Duodenal mucosa (tissue), 2 donors: ENCODE measurements around the gene MED4.
A peak's percentile ranks its signal among the peaks of the same experiment; 100 is the strongest.

Source experiments
- H3K27ac ChIP-seq: one replicate; pipeline ENCODE4 v1.7.0; 2013; ENCODE audit warnings: low read depth, low read length
- H3K27me3 ChIP-seq, 2 donors: one replicate each; pipeline ENCODE4 v1.7.0; 2013; ENCODE audit warnings: low read length in 2 of 2, control low read depth in 1 of 2; ENCODE audit not compliant: insufficient read depth in 2 of 2, control insufficient read depth in 1 of 2
- H3K36me3 ChIP-seq, 2 donors: one replicate each; pipeline ENCODE4 v1.7.0; 2013; ENCODE audit warnings: low read length in 2 of 2, control low read depth in 1 of 2; ENCODE audit not compliant: insufficient read depth in 2 of 2, control insufficient read depth in 1 of 2
- H3K4me1 ChIP-seq, 2 donors: one replicate each; pipeline ENCODE4 v1.7.0; 2013; ENCODE audit warnings: low read length in 2 of 2, control low read depth in 1 of 2; ENCODE audit not compliant: insufficient read depth in 2 of 2, control insufficient read depth in 1 of 2
- H3K4me3 ChIP-seq, 2 donors: one replicate each; pipeline ENCODE4 v1.7.0; 2013; ENCODE audit warnings: low read length in 2 of 2, low read depth in 1 of 2
- H3K9ac ChIP-seq, 2 donors: one replicate each; pipeline ENCODE4 v1.7.0; 2013; ENCODE audit warnings: low read length in 2 of 2, low read depth in 1 of 2
- H3K9me3 ChIP-seq, 2 donors: one replicate each; pipeline ENCODE4 v1.7.0; 2013; ENCODE audit warnings: low read length in 2 of 2, control low read depth in 1 of 2; ENCODE audit not compliant: control insufficient read depth in 1 of 2

The MED4 gene

DNA sequence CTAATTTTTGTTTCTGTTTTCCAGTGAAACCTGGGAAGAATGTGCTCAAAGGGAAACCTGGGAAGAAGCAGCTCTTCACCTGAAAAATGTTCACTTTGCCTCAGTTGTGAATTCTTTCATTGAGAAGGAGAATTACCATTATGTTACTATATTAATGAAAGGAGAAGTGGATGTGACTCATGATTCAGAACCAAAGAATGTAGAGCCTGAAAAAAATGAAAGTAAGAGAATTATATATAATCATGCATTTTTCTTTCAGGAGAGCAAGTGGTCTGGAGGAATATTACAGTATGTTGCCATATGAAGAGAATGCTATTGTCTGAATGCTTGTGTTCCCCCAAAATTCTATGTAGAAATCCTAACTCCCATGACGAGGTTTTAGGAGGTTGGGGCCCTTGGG is 54.0 kb downstream of the MED4 start:
- Histone ChIP-seq H3K4me3 (no peak overlapping the region), H3K9ac (no peak overlapping the region), H3K9me3 (peaks cover 0 to 2% of the 10 kb centered on the region in 2 donors), H3K27ac (no peak overlapping the region), H3K27me3 (no peaks in the 10 kb centered on the region), H3K36me3 (peaks cover under 1 to 14% of the 10 kb centered on the region in 2 donors), H3K4me1 (peaks cover 36 to 37% of the 10 kb centered on the region in 2 donors)

DNA sequence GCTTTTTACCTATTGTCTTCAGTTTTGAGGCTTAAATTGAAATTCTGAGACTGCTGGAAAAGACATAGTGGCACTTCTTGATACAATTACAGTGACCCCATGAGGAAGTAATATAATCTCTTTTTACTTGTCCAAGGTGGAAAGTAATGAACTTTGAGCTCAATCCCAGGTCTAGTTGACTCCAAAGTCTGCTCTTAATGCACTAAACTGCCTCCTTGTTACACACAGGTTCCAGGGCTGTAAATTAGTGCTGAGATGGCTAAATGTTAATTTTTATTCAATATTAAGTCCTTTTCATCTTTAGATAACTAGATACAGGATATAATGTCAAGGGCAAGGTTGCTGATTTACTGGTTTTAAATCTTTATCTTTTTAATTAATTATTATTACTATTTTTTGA is 54.9 kb downstream of the MED4 start:
- Histone ChIP-seq H3K9me3 (peaks cover 0 to 2% of the 10 kb centered on the region in 2 donors), H3K4me3 (no peak overlapping the region), H3K36me3 (peaks cover 2 to 14% of the 10 kb centered on the region in 2 donors), H3K9ac (no peak overlapping the region), H3K4me1 (peaks cover 36 to 37% of the 10 kb centered on the region in 2 donors), H3K27me3 (no peaks in the 10 kb centered on the region), H3K27ac (no peak overlapping the region)

DNA sequence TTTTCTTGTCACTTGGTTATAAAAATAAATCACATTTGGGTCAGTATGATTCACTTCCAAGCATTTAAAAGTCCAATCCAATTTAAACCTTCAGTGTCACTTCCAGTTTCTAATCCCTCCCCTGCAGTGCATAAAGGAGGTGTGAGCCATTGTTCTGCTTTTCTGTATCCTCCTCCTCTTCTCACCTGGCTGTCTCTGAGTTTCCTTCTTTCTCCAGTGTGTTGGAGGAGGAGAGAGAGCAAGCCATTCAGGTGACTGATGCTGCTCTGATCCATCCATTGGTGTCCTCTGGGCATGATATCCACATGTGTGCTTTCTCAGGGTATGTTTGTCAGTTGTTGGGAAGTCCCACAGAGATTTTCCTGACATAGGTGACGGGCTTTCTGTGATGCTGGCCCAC is 56.1 kb downstream of the MED4 start:
- Histone ChIP-seq H3K27ac (peak overlapping the region; percentile 96), H3K9ac (peak overlapping the region in 1 of 2 donors; percentile 28), H3K4me1 (peaks cover 33 to 37% of the 10 kb centered on the region in 2 donors), H3K36me3 (peaks cover 2 to 14% of the 10 kb centered on the region in 2 donors), H3K4me3 (peak overlapping the region in 1 of 2 donors; percentile 85), H3K9me3 (peaks cover 0 to 2% of the 10 kb centered on the region in 2 donors), H3K27me3 (no peaks in the 10 kb centered on the region)

DNA sequence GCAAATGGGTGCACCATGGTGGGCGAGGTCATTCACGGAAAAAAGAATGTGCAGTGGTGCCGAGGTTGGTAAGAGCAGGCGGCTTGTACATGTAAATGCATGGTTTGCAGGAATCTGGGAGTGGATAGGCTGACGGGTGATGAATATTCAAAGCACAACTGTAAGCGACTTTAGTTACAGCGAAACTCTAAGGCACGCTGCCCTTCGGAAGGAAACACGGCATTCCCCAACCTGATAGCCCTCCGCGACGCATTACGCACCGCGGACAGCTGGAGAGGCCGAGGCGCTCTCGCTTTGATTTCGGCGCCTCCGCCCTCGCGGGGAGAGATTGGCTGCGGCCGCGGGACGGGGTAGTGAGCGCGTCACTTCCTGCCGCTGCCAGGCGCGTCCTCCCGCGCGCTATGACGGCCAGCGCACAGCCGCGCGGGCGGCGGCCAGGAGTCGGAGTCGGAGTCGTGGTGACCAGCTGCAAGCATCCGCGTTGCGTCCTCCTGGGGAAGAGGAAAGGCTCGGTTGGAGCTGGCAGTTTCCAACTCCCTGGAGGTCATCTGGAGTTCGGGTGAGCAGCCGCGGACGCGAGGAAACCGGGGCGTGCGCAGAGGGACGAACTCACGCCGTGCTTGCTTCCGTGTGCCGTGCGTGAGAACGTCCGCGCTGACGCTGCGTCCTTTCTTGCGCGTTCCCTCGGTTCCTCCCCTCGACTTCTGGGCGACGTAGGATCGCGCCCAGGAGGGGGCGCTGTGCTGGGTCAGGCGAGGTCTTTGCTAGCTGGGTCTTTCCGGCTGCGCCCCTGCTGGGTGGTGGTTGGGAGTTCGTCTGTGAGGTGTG is 57.3 kb downstream of the MED4 start, which contains the start of gene NUDT15:
Gene NUDT15 (plus strand): TSS at position 381 of the 828 bp plus-strand sequence. CDS start 21 bp downstream, at position 402.
- peaks cover 2 to 14% of the 10 kb centered on the region in 2 donors for H3K36me3 ChIP-seq
- peak within 1 kb of the TSS; percentile 62 to 90 for H3K9ac ChIP-seq
- H3K4me1 ChIP-seq = peaks cover 23 to 27% of the 10 kb centered on the region in 2 donors
- peak within 1 kb of the TSS; percentile 81 to 85 for H3K4me3 ChIP-seq
- H3K9me3 ChIP-seq = peaks cover 2 to 3% of the 10 kb centered on the region in 2 donors
- H3K27ac ChIP-seq = peak within 1 kb of the TSS; percentile 96
- H3K27me3 ChIP-seq = no peaks in the 10 kb centered on the region

DNA sequence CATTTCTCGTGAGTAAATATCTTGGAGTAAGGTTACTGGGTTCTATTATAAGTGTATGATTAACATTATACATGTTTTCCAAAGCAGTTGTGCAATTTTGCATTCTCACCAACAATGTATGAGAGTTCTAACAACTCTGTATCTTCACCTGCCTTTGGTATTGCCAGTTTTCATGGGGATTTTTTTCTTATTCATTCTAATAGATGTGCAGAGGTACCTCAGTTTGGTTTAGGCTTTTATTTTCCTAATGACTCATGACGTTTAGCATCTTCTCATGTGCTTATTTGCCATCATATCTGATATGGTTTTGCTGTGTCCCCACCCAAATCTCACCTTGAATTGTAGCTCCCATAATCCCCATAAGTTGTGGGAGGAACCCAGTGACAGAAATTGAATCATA is 65.0 kb downstream of the MED4 start:
- H3K36me3 ChIP-seq = peaks cover 0 to 8% of the 10 kb centered on the region in 2 donors
- H3K27ac ChIP-seq = no peak overlapping the region
- no peak overlapping the region for H3K4me3 ChIP-seq
- H3K27me3 ChIP-seq = no peaks in the 10 kb centered on the region
- H3K4me1 ChIP-seq = no peaks in the 10 kb centered on the region
- no peak overlapping the region for H3K9ac ChIP-seq
- peaks cover 5 to 13% of the 10 kb centered on the region in 2 donors for H3K9me3 ChIP-seq

DNA sequence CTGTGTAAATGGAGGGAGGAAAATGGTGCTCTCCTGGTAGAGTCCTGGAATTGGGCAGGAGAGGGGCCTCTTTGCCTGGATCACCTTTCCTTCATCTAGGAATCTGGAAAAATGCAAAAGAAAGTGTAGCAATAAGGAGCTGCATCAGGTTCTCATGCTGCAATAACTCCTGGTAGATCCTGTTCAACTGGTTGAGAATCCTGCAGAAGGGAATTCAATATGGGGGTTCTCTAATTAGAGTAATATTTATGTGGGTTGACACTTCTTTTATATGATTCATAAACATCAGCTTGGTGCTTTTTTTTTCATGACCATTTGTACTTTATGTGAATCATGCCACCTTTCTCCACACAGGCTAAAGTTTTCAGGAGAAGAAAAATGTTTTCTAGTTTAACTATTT is 66.8 kb downstream of the MED4 start:
- Histone ChIP-seq H3K9ac (no peak overlapping the region), H3K36me3 (peaks cover 0 to 8% of the 10 kb centered on the region in 2 donors), H3K4me3 (no peak overlapping the region), H3K9me3 (peaks cover 5 to 13% of the 10 kb centered on the region in 2 donors), H3K27ac (no peak overlapping the region), H3K4me1 (no peaks in the 10 kb centered on the region), H3K27me3 (no peaks in the 10 kb centered on the region)
